HG02973 (cell line): ENCODE measurements around the gene CD46.

Experiments
- ATAC-seq: cut with Tn5 transposase; IDR thresholded peaks from one replicate; pipeline ENCODE4 v1.9.1; 2021; ENCODE audit warnings: moderate library complexity; ENCODE audit not compliant: unreplicated experiment

CD46 gene

GRCh38 chr1:207793327-207793726, 41.5 kb downstream of the CD46 start:
- no peak for ATAC-seq

- ATAC-seq: no peak
These were observed 43.0 kb downstream of the CD46 start for GRCh38 chr1:207794861-207795260.

DNA sequence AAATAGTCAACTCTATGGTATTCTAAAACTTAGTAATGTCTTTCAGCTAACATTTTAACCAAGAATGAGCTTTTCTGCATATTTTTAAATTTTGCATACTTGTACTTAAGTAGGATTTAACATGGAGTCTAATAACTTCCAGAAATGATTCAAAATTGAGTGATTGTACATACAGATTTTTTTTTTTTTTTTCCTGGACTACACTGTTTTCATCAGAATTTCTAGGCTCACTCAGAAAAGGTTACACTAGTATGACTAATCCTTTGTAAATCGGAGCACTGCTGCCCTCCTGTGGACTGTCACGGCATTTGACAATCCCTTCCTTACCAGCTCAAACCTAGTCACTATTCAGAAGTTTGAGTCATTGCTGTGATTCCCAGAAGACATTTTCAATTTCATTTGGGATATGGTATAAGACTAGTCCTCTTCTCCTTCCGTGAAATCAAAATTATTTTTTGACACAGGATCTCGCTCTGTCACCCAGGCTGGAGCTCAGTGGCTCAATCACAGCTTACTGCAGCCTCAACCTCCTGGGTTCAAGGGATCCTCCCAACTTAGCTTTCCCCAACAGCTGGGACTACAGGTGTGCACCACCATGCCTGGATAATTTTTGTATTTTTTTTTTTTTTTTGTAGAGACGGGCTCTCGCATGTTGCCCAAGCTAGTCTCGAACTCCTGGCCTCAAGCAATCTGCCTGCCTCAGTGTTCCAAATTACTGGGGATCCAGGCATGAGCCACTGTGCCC, 45.5 kb downstream of the CD46 start:
- peak; percentile 67 for ATAC-seq

- no peak for ATAC-seq
These were observed 47.0 kb downstream of the CD46 start for GRCh38 chr1:207798847-207799246.

GRCh38 chr1:207799989-207800648, 48.3 kb downstream of the CD46 start:
- ATAC-seq: no peak

- no peak for ATAC-seq
These were observed 50.0 kb downstream of the CD46 start for GRCh38 chr1:207801819-207802218.

DNA sequence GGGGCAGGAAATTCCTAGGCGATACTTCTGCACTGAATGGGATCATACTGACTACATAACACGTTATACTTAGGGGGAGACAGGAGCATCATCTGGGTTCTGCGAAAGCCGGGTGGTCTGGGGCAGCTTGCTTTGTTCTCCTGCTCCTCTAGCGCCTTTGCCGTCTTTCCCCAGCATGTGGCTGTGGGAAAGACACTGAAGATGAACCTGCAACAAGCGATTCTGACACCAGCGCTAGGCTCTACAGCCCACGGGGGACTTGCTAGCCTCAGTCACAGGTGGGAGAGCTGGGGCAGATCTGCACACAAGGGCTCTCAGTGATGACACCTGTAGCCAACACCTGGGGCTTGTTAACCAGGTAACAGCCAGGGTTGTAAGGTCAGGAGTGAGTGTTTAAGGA, 51.8 kb downstream of the CD46 start:
- ATAC-seq: no peak

DNA sequence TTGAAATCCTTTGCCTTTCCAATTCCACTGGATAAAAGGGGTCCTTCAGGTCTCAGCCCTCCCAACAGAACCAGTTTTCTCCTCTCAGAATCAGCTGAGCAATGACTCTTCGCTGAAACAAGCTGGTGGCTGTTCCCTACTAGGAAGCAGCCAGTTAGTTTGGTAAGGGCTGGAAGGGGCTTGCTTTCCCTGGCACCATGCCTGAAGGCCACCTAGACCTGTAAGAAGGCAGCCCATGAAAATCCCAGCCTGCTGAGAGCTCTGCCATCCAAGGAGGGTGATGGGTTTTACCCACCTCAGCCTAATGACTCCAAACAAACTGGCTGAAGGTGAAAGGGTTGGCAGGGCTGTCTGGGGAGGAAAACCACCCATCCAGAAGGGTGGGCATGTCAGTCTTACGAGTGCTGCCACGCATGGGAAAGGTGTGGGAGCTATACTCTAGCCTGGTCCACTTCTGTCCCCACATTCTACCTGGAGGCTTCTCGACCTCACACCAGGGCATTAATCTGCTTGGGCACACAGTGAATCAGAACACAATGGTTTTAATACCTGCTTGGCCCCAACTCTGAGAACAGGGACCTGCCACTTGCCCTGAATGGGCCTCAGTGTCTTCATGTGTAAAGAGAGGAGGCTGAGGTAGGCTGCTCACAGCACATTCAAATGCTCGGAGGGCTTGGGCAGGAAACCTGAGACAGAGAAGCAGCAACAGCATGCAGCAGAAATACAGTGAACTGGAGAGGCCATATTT, 53.0 kb downstream of the CD46 start:
- no peak for ATAC-seq

DNA sequence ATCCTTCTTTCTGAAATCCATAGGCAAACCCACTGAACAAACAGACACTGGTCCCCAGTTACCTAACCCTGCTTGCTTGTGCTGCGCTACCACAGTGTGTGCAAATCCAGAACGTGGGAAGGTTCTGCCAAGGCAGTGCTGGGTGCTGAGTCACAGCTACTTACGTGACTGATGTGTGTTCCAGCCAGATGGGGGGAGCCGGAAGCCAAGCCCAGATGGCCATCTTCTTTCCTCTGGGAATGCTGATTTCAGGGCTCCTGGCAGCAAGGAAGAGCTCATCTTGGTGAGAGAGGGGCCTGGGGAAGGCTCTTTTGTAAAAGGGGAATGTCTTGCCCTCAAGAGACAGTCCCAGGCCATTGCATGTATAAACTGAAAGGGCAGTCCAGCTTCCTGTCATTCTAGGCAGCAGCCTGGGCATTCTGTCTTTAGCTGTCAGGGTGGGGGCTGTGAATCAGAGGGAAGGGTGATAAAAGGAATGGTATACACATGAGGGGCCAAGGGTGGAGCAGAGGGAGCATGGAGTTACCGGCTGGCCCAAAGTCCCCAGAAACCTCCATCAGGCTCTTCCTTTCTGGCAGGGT, 54.1 kb downstream of the CD46 start:
- ATAC-seq: no peak

DNA sequence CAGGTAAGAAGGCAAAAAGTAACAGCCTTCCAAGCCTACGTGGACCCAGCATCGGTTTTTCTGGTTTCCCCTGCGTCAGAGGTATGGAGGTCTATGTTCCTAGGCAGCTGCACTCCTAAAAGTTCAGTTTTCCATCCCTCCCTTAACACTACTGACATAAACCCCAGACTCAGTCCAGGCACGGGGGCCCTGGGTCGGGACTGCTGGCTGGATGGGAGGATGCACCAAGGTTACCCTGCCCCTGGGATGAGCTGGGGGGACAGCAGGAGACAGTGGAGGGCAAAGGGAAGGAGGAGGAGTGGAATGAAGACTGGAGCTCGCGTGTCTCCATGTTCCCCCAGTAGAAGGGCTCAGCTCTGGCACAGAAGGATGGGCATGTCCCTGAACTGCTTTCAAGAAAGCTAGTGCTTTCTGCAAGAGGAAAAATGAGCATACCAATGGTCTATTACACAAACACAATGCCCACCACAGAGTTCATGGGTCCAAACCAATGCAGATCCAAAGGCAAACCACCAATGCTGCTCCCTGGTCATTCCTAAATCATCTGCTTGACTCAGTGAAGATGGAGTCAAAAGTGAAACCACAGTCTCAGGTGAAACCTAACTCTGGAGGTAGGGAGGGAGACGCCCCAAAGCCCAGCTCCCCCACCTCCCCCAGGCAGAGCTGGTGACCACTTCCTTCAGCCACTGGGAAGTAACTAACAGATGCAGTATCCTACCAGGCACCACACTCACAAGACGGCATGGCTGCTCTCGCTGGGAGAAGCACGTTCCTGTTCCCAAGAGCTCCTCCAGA, 54.9 kb downstream of the CD46 start:
- no peak for ATAC-seq

DNA sequence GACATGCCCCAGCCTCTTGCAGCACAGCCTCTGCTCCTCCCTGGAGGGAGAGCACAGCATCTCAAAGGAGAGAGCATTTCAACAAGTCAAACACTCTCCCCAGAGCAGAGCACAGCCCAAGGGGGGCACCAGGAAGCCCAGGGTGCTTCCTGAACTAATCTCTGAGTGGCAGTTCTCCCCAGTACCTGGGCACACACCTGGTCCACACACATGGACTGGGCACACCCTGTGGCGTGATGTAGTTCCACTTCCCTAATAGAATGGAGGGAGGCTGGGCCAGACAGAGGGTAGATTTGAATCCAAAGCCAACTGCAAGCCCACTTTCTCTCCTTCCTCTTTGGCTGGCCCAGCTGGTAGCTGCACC, 55.5 kb downstream of the CD46 start:
- ATAC-seq: no peak

GRCh38 chr1:207807690-207808321, 56.0 kb downstream of the CD46 start:
- ATAC-seq: no peak

- ATAC-seq: no peak
These were observed 56.5 kb downstream of the CD46 start for GRCh38 chr1:207808322-207808705.

- no peak for ATAC-seq
These were observed 57.2 kb downstream of the CD46 start for GRCh38 chr1:207808911-207809555.

DNA sequence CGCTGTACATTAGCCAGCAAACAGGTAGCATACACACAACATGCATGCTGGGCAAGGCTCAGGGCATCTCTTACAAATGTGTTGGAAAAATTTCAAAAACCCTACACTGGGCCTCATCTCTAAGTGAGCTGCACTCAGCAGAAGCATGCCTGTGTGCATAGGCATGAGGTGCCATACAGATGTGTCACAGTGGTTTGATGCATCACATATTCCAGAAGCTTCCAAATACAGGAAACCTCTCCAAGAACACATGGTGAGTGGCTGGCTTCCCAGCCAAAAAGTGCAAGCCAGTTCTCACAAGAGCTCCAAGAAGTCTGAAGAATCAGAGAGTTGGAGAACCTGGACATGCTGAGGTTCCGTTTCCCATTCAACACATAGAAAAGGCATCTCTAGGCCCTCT, 58.3 kb downstream of the CD46 start:
- ATAC-seq: no peak

- ATAC-seq: no peak
These were observed 58.9 kb downstream of the CD46 start for GRCh38 chr1:207810606-207811295.

- ATAC-seq: no peak
These were observed 59.5 kb downstream of the CD46 start for GRCh38 chr1:207811319-207811718.

DNA sequence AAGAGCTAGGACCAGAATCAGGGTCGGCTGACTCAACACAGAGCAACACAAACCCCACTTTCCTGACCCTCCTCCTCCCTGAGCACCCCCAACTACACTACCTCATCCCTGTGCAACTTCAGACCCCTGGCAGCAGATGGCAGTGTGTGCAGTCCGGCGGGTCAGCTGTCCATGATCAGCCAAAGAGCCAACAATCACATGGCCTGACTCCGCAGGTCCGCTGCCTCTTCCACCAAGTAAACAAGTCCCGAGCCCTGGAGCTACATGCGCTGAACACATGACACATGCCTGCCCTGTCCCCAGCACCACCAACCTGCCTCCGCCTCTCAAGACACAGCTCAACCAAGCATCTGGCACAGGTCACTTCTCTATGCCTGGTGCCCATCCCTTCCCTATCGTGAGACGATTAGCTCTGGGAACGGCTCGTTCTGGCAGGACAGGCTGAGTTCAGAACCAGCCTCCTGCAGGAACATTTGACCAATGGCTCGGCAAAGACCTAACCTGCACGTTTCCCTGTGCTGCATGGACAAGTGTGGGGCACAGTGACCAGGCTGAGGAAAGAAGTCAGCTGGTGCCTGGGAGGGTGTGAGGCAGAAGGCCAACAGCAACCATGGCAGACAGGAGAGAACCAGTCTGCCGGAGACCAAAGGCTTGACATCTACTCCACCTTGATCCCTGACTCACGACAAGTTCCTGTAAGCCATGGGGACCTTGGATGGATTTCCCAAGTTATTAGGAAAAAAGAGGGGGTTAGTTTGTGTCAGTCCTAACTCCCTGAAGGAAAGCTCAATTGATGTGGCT, 60.3 kb downstream of the CD46 start:
- no peak for ATAC-seq
